Right atrium auricular region (tissue), 2 donors: ENCODE results near the gene C19orf33. TPM values are rescaled to one million over a fixed set of nuclear protein-coding genes. Genes with fewer than 3 reads are reported as not detected.

Experiments used
- DNase-seq: peaks from one replicate; pipeline ENCODE4 v3.0.0-alpha.2; 2019; ENCODE audit warnings: low spot score
- H3K27ac ChIP-seq, 2 donors: fragments of 200-600 bp; sonication (generic); 1 replicate in 1 of 2; 2 replicates in 1 of 2; pipeline ENCODE4 v1.5.1; 2016 to 2019
- H3K27me3 ChIP-seq, 2 donors: fragments of 200-600 bp; sonication (generic); one replicate each; pipeline versions ENCODE4 v1.5.1 to v1.6.0; 2017 to 2019
- H3K36me3 ChIP-seq: fragments of 200-600 bp; sonication (generic); one replicate; pipeline ENCODE4 v1.5.1; 2016
- H3K4me1 ChIP-seq, 2 donors: fragments of 200-600 bp; sonication (generic); one replicate each; pipeline versions ENCODE4 v1.5.1 to v1.6.0; 2017 to 2019
- H3K4me3 ChIP-seq, 2 donors: fragments of 200-600 bp; sonication (generic); 1 replicate in 1 of 2; 2 replicates in 1 of 2; pipeline ENCODE4 v1.5.1; 2017 to 2019; ENCODE audit warnings: mild to moderate bottlenecking in 1 of 2, moderate library complexity in 1 of 2
- H3K9me3 ChIP-seq, 2 donors: fragments of 200-600 bp; sonication (generic); one replicate each; pipeline ENCODE4 v1.5.1; 2019
- total RNA-seq, 2 donors: library from RNA; depleted of rRNA; stranded (reverse); fragments of >200 nt; gene quantifications; one replicate each; pipeline ENCODE4 v1.1.0, GENCODE V29; 2016
- TF ChIP-seq, protein P1 (sequence below), 2 donors: fragments of 200-600 bp; sonication (generic); IDR thresholded peaks; one replicate each; pipeline ENCODE4 v1.5.1; 2019; ENCODE audit warnings: antibody characterized with exemption in 2 of 2

C19orf33 gene
- total RNA-seq, 2 donors from 2014 or later, result 18.9 to 48.6 TPM

- Histone ChIP-seq H3K9me3 (no peaks in the 10 kb centered on the region), H3K27ac (peak overlapping the region; percentile 82 to 87), H3K4me1 (peaks cover 0 to 43% of the 10 kb centered on the region in 2 donors), H3K36me3 (no peaks in the 10 kb centered on the region), H3K4me3 (peak overlapping the region; percentile 23 to 71), H3K27me3 (no peaks in the 10 kb centered on the region)
- TF ChIP-seq, protein P1, sequence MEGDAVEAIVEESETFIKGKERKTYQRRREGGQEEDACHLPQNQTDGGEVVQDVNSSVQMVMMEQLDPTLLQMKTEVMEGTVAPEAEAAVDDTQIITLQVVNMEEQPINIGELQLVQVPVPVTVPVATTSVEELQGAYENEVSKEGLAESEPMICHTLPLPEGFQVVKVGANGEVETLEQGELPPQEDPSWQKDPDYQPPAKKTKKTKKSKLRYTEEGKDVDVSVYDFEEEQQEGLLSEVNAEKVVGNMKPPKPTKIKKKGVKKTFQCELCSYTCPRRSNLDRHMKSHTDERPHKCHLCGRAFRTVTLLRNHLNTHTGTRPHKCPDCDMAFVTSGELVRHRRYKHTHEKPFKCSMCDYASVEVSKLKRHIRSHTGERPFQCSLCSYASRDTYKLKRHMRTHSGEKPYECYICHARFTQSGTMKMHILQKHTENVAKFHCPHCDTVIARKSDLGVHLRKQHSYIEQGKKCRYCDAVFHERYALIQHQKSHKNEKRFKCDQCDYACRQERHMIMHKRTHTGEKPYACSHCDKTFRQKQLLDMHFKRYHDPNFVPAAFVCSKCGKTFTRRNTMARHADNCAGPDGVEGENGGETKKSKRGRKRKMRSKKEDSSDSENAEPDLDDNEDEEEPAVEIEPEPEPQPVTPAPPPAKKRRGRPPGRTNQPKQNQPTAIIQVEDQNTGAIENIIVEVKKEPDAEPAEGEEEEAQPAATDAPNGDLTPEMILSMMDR (IDR thresholded peaks at IDR 0.05), result no peak
- DNase-seq, result no peak
Observed at GRCh38 chr19:38316477-38317067, 12.5 kb downstream of the C19orf33 start.

- Histone ChIP-seq H3K27ac (no peak overlapping the region), H3K4me3 (no peak overlapping the region), H3K9me3 (no peaks in the 10 kb centered on the region), H3K27me3 (no peaks in the 10 kb centered on the region), H3K36me3 (no peaks in the 10 kb centered on the region), H3K4me1 (peaks cover 0 to 49% of the 10 kb centered on the region in 2 donors)
- TF ChIP-seq, protein P1 (IDR thresholded peaks at IDR 0.05), result no peak
- no peak for DNase-seq
Observed at GRCh38 chr19:38317104-38317612, 13.1 kb downstream of the C19orf33 start.

- Histone ChIP-seq H3K4me3 (no peak overlapping the region), H3K27me3 (no peaks in the 10 kb centered on the region), H3K9me3 (no peaks in the 10 kb centered on the region), H3K36me3 (no peaks in the 10 kb centered on the region), H3K27ac (peak overlapping the region; percentile 1 to 79), H3K4me1 (peaks cover 0 to 50% of the 10 kb centered on the region in 2 donors)
- DNase-seq, result no peak
- TF ChIP-seq, protein P1 (IDR thresholded peaks at IDR 0.05), result no peak
Observed at GRCh38 chr19:38318660-38319059, 14.6 kb downstream of the C19orf33 start.

DNA sequence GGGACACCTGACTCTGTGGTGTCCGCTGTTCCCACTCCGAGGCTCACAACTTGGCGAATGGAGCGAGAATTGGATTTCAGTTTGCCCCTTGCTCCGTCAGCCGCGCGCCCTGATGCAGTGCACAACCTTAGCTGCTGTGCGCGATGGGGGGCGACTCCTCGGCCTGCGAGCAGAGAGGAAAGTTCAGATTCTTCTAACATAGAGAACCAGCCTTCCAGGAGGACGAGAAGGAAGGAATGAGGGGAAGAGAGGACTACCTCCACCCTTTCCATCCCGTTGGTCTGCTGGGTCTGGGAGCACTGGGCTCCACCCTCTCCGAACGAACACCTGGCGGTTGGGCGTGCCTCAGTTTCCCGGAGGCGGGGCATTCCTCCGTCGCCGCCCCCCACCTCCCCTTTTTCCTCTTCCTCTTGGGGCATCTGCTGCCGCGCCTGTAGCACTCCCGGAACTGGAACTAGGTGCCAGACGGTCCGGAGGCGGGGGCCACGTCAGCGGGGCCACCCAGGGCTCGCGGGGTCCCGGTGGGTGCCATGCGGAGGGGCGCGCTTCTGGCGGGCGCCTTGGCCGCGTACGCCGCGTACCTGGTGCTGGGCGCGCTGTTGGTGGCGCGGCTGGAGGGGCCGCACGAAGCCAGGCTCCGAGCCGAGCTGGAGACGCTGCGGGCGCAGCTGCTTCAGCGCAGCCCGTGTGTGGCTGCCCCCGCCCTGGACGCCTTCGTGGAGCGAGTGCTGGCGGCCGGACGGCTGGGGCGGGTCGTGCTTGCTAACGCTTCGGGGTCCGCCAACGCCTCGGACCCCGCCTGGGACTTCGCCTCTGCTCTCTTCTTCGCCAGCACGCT is 15.6 kb downstream of the C19orf33 start, which contains the start of gene KCNK6:
KCNK6 (plus strand) TSS at position 425 of the 838 bp plus-strand sequence; CDS start at position 531, 106 bp downstream.
- TF ChIP-seq, protein P1 (IDR thresholded peaks at IDR 0.05), result no peak

DNA sequence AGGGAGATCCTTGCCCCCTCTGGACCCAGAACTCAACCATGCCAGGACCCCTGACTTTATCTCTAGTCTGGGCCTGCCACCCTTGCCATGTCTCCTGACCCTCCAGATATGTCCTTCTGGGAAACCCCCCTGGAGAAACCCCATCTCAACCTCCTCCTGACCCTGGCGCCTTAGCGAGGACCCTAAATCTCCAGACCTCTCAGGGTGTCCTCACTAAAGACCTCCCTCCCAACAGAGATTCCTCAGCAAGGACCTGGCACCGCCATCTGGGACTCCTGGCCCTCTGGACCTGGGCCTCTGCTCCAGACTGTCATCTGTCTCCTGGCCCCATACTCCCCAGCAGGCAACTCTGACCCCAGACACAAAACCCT is 16.9 kb downstream of the C19orf33 start:
- Histone ChIP-seq H3K9me3 (no peaks in the 10 kb centered on the region), H3K36me3 (no peaks in the 10 kb centered on the region), H3K27me3 (no peaks in the 10 kb centered on the region), H3K4me1 (peaks cover 0 to 44% of the 10 kb centered on the region in 2 donors), H3K27ac (peak overlapping the region; percentile 5 to 79), H3K4me3 (peak overlapping the region; percentile 56 to 79)
- TF ChIP-seq, protein P1 (IDR thresholded peaks at IDR 0.05), result no peak
- DNase-seq, result no peak

More for the DNA sequence above, 15.6 kb downstream of the C19orf33 start, which contains the start of gene KCNK6:
- Histone ChIP-seq H3K4me1 (peaks cover 0 to 50% of the 10 kb centered on the region in 2 donors), H3K27me3 (no peaks in the 10 kb centered on the region), H3K27ac (peak within 1 kb of the TSS; percentile 58 to 79), H3K36me3 (no peaks in the 10 kb centered on the region), H3K9me3 (no peaks in the 10 kb centered on the region), H3K4me3 (peak within 1 kb of the TSS; percentile 56 to 79)
- DNase-seq, result no peak
